Left lobe of liver (tissue), 2 donors: ENCODE results near the gene DDR2. TPM values are rescaled to one million over a fixed set of nuclear protein-coding genes. Genes with fewer than 3 reads are reported as not detected.
A peak's percentile ranks its signal among the peaks of the same experiment; 100 is the strongest.

Experiments
- ATAC-seq: fragments of 200-7000 bp; cut with Tn5 transposase; one replicate; pipeline ENCODE4 v1.9.1; 2020; ENCODE audit warnings: mild to moderate bottlenecking, moderate library complexity
- DNase-seq: peaks from one replicate; pipeline ENCODE4 v3.0.0-alpha.2; 2020; ENCODE audit warnings: low spot score
- total RNA-seq: library from RNA; stranded (reverse); gene quantifications from one replicate; pipeline ENCODE4 v1.2.1, GENCODE V29; 2021
- donor health status: DM: no; HTN: no; CAD: no; lungs with moderate emphysema.
- donor health status: DM: no; HTN: yes; CAD: no.

DDR2 gene
- total RNA-seq, 1 donor from 2014 or later: 2.0 TPM

- DNase-seq: no peak
- ATAC-seq: no peak
Observed at GRCh38 chr1:162694911-162695310, 62.6 kb downstream of the DDR2 start.

- DNase-seq (no peak), ATAC-seq (no peak)
Observed at GRCh38 chr1:162695687-162696086, 63.4 kb downstream of the DDR2 start.

GRCh38 chr1:162696286-162696862 is 64.1 kb downstream of the DDR2 start:
- ATAC-seq: peak; percentile 89
- DNase-seq: no peak

- ATAC-seq: no peak
- DNase-seq: no peak
Observed at GRCh38 chr1:162697140-162697895, 65.1 kb downstream of the DDR2 start.

- ATAC-seq (peak; percentile 42), DNase-seq (no peak)
Observed at GRCh38 chr1:162699366-162699765, 67.1 kb downstream of the DDR2 start.

- DNase-seq (no peak), ATAC-seq (no peak)
Observed at GRCh38 chr1:162700131-162700530, 67.9 kb downstream of the DDR2 start.

- no peak for ATAC-seq
- DNase-seq: no peak
Observed at GRCh38 chr1:162701286-162701685, 69.0 kb downstream of the DDR2 start.

GRCh38 chr1:162702628-162703027 is 70.4 kb downstream of the DDR2 start:
- DNase-seq (no peak), ATAC-seq (no peak)

GRCh38 chr1:162703708-162704107 is 71.4 kb downstream of the DDR2 start:
- ATAC-seq (no peak), DNase-seq (no peak)

GRCh38 chr1:162704673-162705424 is 72.6 kb downstream of the DDR2 start:
- ATAC-seq (peak; percentile 99), DNase-seq (peak; percentile 78)

- no peak for ATAC-seq
Observed at GRCh38 chr1:162706003-162706402, 73.7 kb downstream of the DDR2 start.

GRCh38 chr1:162706606-162707005 is 74.3 kb downstream of the DDR2 start:
- no peak for ATAC-seq
- DNase-seq: no peak

More at GRCh38 chr1:162706003-162706402, 73.7 kb downstream of the DDR2 start:
- DNase-seq: no peak

GRCh38 chr1:162708286-162708685 is 76.0 kb downstream of the DDR2 start:
- DNase-seq (no peak), ATAC-seq (no peak)

GRCh38 chr1:162709132-162709860 is 77.0 kb downstream of the DDR2 start:
- ATAC-seq (no peak), DNase-seq (no peak)

GRCh38 chr1:162709870-162710269 is 77.6 kb downstream of the DDR2 start:
- DNase-seq (no peak), ATAC-seq (no peak)

- no peak for ATAC-seq
- no peak for DNase-seq
Observed at GRCh38 chr1:162710345-162710744, 78.1 kb downstream of the DDR2 start.

GRCh38 chr1:162710780-162711465 is 78.7 kb downstream of the DDR2 start:
- DNase-seq (no peak), ATAC-seq (no peak)

- DNase-seq (no peak), ATAC-seq (no peak)
Observed at GRCh38 chr1:162712317-162713029, 80.2 kb downstream of the DDR2 start.

GRCh38 chr1:162716123-162716522 is 83.9 kb downstream of the DDR2 start:
- no peak for DNase-seq

GRCh38 chr1:162716552-162716951 is 84.3 kb downstream of the DDR2 start:
- ATAC-seq (no peak), DNase-seq (no peak)

More at GRCh38 chr1:162716123-162716522, 83.9 kb downstream of the DDR2 start:
- ATAC-seq: peak; percentile 82
